Kidney (tissue), 14 donors: ENCODE data around the gene DMXL1. TPM values are rescaled to one million over a fixed set of nuclear protein-coding genes. Genes with fewer than 3 reads are reported as not detected.

Source experiments
- DNase-seq, 5 donors: peaks; one replicate each; pipeline ENCODE4 v3.0.0-alpha.2; 2013 to 2020
- FAIRE-seq: peaks from 2 replicates; lab custom pipeline; 2012; peaks lifted over from hg19 to GRCh38; lab: Jason Lieb, UNC
- H3K27ac ChIP-seq, 2 donors: one replicate each; pipeline ENCODE4 v1.7.0; 2013; ENCODE audit warnings: low read depth in 2 of 2, low read length in 2 of 2, inconsistent platforms in 1 of 2
- H3K27me3 ChIP-seq: one replicate; pipeline ENCODE4 v1.7.1; 2013; ENCODE audit warnings: low read length, inconsistent platforms; ENCODE audit not compliant: control insufficient read depth, insufficient read depth
- H3K36me3 ChIP-seq, 3 donors: one replicate each; pipeline versions ENCODE4 v1.7.0 to v1.7.1; 2013; ENCODE audit warnings: low read length in 3 of 3, control low read depth in 1 of 3, inconsistent platforms in 1 of 3; ENCODE audit not compliant: insufficient read depth in 3 of 3, control insufficient read depth in 2 of 3
- H3K4me1 ChIP-seq, 3 donors: one replicate each; pipeline versions ENCODE4 v1.7.0 to v1.7.1; 2013; ENCODE audit warnings: low read length in 3 of 3, inconsistent platforms in 1 of 3, low read depth in 1 of 3; ENCODE audit not compliant: control insufficient read depth in 2 of 3, insufficient read depth in 2 of 3
- H3K4me3 ChIP-seq, 3 donors: one replicate each; pipeline versions ENCODE4 v1.7.0 to v1.8.1; 2013; ENCODE audit warnings: low read length in 3 of 3, control low read depth in 1 of 3, inconsistent platforms in 1 of 3
- H3K9ac ChIP-seq, 3 donors: one replicate each; pipeline versions ENCODE4 v1.7.0 to v1.7.1; 2013; ENCODE audit warnings: low read length in 3 of 3, control low read depth in 1 of 3, inconsistent platforms in 1 of 3
- H3K9me3 ChIP-seq, 3 donors: one replicate each; pipeline versions ENCODE4 v1.7.0 to v1.7.1; 2013; ENCODE audit warnings: low read length in 3 of 3, control low read depth in 1 of 3, inconsistent platforms in 1 of 3; ENCODE audit not compliant: control insufficient read depth in 2 of 3, insufficient read depth in 1 of 3
- intact Hi-C: fragments of 100-400 bp; cut with DNase I; formaldehyde crosslinking; loops from one replicate; pipeline ENCODE4 v1.11.1; 2022
- polyA plus RNA-seq: library from polyadenylated mRNA; stranded (reverse); fragments of 350-450 nt; fragmentation: Illumina TruSeq; extraction: RNeasy Lipid Tissue Mini Kit (QIAGEN cat#74804); gene quantifications from one replicate; pipeline ENCODE4 v1.2.3, GENCODE V29; 2014; ENCODE audit warnings: low read depth, low replicate concordance; ENCODE audit not compliant: insufficient read depth
- total RNA-seq: library from RNA; stranded (reverse); fragmentation: NEBNext Ultra II Directional; extraction: Animal tissue kit (Norgen Biotek cat#: 25700); gene quantifications from one replicate; pipeline ENCODE4 v1.2.1, GENCODE V29; 2021
- TF ChIP-seq, protein P1 (sequence below): IDR thresholded peaks from 3 replicates; pipeline ENCODE4 v1.5.1; 2012; ENCODE audit warnings: mild to moderate bottlenecking, moderate library complexity, borderline replicate concordance; ENCODE audit not compliant: insufficient read depth; ENCODE audit errors: extremely low read depth
- donor health status: control.
- donor health status: control.
- donor health status: control.
- donor health status: control.
- donor health status: control.
- donor health status: DM: yes; HTN: yes; CAD: no.
- donor health status: Normal renal cell carcinoma (clear cell type).

Gene DMXL1
- total and polyA plus RNA-seq, 2 donors from 2014 or later, result 17.1 to 57.7 TPM

DNA sequence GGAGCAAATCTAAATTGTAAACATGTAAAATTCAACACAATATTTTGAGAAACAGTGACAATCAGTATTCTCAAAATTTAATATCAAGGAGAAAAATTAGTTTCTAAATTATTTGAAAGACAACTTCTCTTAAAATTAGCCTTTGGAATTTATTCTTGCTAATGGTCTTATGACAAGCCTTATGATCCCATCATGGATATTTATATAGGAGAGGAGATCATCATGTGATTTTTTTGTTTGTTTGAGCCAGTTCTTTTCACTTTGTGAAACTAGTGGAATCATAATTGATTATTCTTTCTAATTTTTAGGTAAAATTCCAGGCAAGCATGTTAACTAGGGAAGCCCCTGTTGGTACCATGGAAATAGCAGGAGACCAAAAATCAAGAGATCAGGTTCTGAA, 24.7 kb downstream of the DMXL1 start:
- no peaks in the 10 kb centered on the region for H3K36me3 ChIP-seq
- no peaks in the 10 kb centered on the region for H3K9me3 ChIP-seq
- H3K9ac ChIP-seq, result no peak overlapping the region
- no peaks in the 10 kb centered on the region for H3K27me3 ChIP-seq
- DNase-seq (no peak), FAIRE-seq (no peak)
- H3K4me3 ChIP-seq, result no peak overlapping the region
- H3K27ac ChIP-seq, result no peak overlapping the region
- peaks cover 0 to 3% (median 0%) of the 10 kb centered on the region in 3 donors for H3K4me1 ChIP-seq
- TF ChIP-seq, protein P1, sequence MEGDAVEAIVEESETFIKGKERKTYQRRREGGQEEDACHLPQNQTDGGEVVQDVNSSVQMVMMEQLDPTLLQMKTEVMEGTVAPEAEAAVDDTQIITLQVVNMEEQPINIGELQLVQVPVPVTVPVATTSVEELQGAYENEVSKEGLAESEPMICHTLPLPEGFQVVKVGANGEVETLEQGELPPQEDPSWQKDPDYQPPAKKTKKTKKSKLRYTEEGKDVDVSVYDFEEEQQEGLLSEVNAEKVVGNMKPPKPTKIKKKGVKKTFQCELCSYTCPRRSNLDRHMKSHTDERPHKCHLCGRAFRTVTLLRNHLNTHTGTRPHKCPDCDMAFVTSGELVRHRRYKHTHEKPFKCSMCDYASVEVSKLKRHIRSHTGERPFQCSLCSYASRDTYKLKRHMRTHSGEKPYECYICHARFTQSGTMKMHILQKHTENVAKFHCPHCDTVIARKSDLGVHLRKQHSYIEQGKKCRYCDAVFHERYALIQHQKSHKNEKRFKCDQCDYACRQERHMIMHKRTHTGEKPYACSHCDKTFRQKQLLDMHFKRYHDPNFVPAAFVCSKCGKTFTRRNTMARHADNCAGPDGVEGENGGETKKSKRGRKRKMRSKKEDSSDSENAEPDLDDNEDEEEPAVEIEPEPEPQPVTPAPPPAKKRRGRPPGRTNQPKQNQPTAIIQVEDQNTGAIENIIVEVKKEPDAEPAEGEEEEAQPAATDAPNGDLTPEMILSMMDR, result no peak
- intact Hi-C loops, result no loop called here

GRCh38 chr5:119105971-119106370, 35.1 kb downstream of the DMXL1 start:
- H3K9ac ChIP-seq, result no peak overlapping the region
- TF ChIP-seq, protein P1, result no peak
- intact Hi-C loops, result no loop called here
- FAIRE-seq (no peak), DNase-seq (no peak)
- no peak overlapping the region for H3K4me3 ChIP-seq
- no peak overlapping the region for H3K27ac ChIP-seq
- no peaks in the 10 kb centered on the region for H3K4me1 ChIP-seq
- no peaks in the 10 kb centered on the region for H3K9me3 ChIP-seq
- H3K36me3 ChIP-seq, result peaks cover 0 to 3% (median 0%) of the 10 kb centered on the region in 3 donors
- H3K27me3 ChIP-seq, result no peaks in the 10 kb centered on the region

- H3K9me3 ChIP-seq, result no peaks in the 10 kb centered on the region
- TF ChIP-seq, protein P1, result no peak
- H3K4me1 ChIP-seq, result no peaks in the 10 kb centered on the region
- no peak overlapping the region for H3K4me3 ChIP-seq
- peaks cover 0 to 18% (median 3%) of the 10 kb centered on the region in 3 donors for H3K36me3 ChIP-seq
- FAIRE-seq (no peak), DNase-seq (no peak)
- no peaks in the 10 kb centered on the region for H3K27me3 ChIP-seq
- no peak overlapping the region for H3K27ac ChIP-seq
- no peak overlapping the region for H3K9ac ChIP-seq
- intact Hi-C loops, result no loop called here
These were observed 41.3 kb downstream of the DMXL1 start for GRCh38 chr5:119112151-119112550.

- DNase-seq (no peak), FAIRE-seq (no peak)
- Histone ChIP-seq H3K27me3 (no peaks in the 10 kb centered on the region), H3K4me1 (no peaks in the 10 kb centered on the region), H3K9me3 (no peaks in the 10 kb centered on the region), H3K27ac (no peak overlapping the region), H3K9ac (no peak overlapping the region), H3K4me3 (no peak overlapping the region), H3K36me3 (peaks cover 2 to 28% (median 6%) of the 10 kb centered on the region in 3 donors)
- intact Hi-C loops, result no loop called here
- TF ChIP-seq, protein P1, result no peak
These were observed 46.4 kb downstream of the DMXL1 start for GRCh38 chr5:119117237-119117636.
